Mammary epithelial cell (primary cell): ENCODE data around the gene BMPR1A.

ENCODE experiments used
- CTCF ChIP-seq, 2 donors: IDR thresholded peaks in 1 of 2; conservative IDR thresholded peaks in 1 of 2; 2 replicates each; pipeline ENCODE4 v1.5.1; 2011 to 2012; ENCODE audit warnings: inconsistent platforms in 2 of 2, low read length in 2 of 2, mild to moderate bottlenecking in 2 of 2, control low read depth in 1 of 2, low read depth in 1 of 2; ENCODE audit not compliant: insufficient read depth in 1 of 2; ENCODE audit errors: extremely low read depth in 1 of 2
- EZH2 ChIP-seq: IDR thresholded peaks from 2 replicates; pipeline ENCODE4 v1.6.1; 2012; ENCODE audit warnings: low read length, inconsistent platforms, borderline replicate concordance

- no peak for TF ChIP-seq CTCF (conservative IDR thresholded peaks at IDR 0.05 in 1 of 2, IDR thresholded peaks at IDR 0.05 in 1 of 2; ENCODE audit: extremely low read depth in 1 of 2, insufficient read depth in 1 of 2, low read depth in 1 of 2, low read length in 2 of 2)
- no peak for TF ChIP-seq EZH2
Observed at GRCh38 chr10:86846088-86846487, 89.7 kb downstream of the BMPR1A start.
